SK-N-SH (cell line): Measurements from ENCODE around the gene TMEM221. TPM values are rescaled to one million over a fixed set of nuclear protein-coding genes. Genes with fewer than 3 reads are reported as not detected.

Source experiments
- CTCF ChIA-PET: fragments of 300-600, 350-600 bp; formaldehyde crosslinking; extraction: SDS; loops from one replicate; lab custom pipeline; 2021; lab: Yijun Ruan, JAX
- POLR2A ChIA-PET: fragments of 350-600 bp; sonication (Branson Sonifier 250); formaldehyde crosslinking; extraction: SDS; loops from one replicate; lab custom pipeline; 2020; ENCODE audit warnings: antibody characterized with exemption, inconsistent platforms; lab: Yijun Ruan, JAX
- DNase-seq: peaks from one replicate; pipeline ENCODE4 v3.0.0; 2012
- H2AFZ ChIP-seq: fragments of 200-600 bp; sonication (generic); 2 replicates; pipeline ENCODE4 v1.8.1; 2016; ENCODE audit warnings: antibody characterized with exemption, mild to moderate bottlenecking, low read depth
- H3F3A ChIP-seq: fragments of 200-600 bp; sonication (generic); replicated peaks from 2 replicates; pipeline ENCODE3; 2016; ENCODE audit warnings: antibody characterized with exemption, mild to moderate bottlenecking; ENCODE audit not compliant: insufficient read depth
- H3K27ac ChIP-seq, 2 experiments: fragments of 200-500 bp in 1 of 2; fragments of 200-600 bp in 1 of 2; sonication (Bioruptor generic) in 1 of 2; sonication (generic), shearing (Covaris generic) in 1 of 2; 2 replicates each; pipeline versions ENCODE4 v1.5.1 to v1.6.1; 2014 to 2016; ENCODE audit warnings: low read depth in 2 of 2, inconsistent platforms in 1 of 2, low read length in 1 of 2, mild to moderate bottlenecking in 1 of 2, mixed read lengths in 1 of 2
- H3K27me3 ChIP-seq: fragments of 200-600 bp; sonication (generic), shearing (Covaris generic); 2 replicates; pipeline ENCODE4 v1.6.1; 2016; ENCODE audit warnings: mixed run types; ENCODE audit not compliant: insufficient read depth
- H3K36me3 ChIP-seq, 2 experiments: fragments of 200-500 bp in 1 of 2; fragments of 200-600 bp in 1 of 2; sonication (Bioruptor generic) in 1 of 2; sonication (generic) in 1 of 2; replicated peaks in 1 of 2; 2 replicates each; pipeline versions ENCODE3 to v1.5.1; 2014 to 2016; ENCODE audit warnings: low read length in 1 of 2, mild to moderate bottlenecking in 1 of 2; ENCODE audit not compliant: insufficient read depth in 2 of 2, control insufficient read depth in 1 of 2
- H3K4me1 ChIP-seq, 2 experiments: fragments of 200-500 bp in 1 of 2; fragments of 200-600 bp in 1 of 2; sonication (Bioruptor generic) in 1 of 2; sonication (generic), shearing (Covaris generic) in 1 of 2; 2 replicates each; pipeline versions ENCODE4 v1.5.1 to v1.6.1; 2014 to 2016; ENCODE audit warnings: low read depth in 1 of 2, low read length in 1 of 2, mixed run types in 1 of 2; ENCODE audit not compliant: insufficient read depth in 2 of 2, control insufficient read depth in 1 of 2
- H3K4me2 ChIP-seq: fragments of 200-600 bp; sonication (generic), shearing (Covaris generic); 2 replicates; pipeline ENCODE4 v1.6.1; 2017; ENCODE audit warnings: mixed run types
- H3K4me3 ChIP-seq, 2 experiments: fragments of 200-500 bp in 1 of 2; fragments of 200-600 bp in 1 of 2; sonication (Bioruptor generic) in 1 of 2; sonication (generic), shearing (Covaris generic) in 1 of 2; 2 replicates each; pipeline versions ENCODE4 v1.5.1 to v1.8.1; 2014 to 2016; ENCODE audit warnings: low read depth in 2 of 2, inconsistent platforms in 1 of 2, low read length in 1 of 2, mild to moderate bottlenecking in 1 of 2, mixed read lengths in 1 of 2, moderate library complexity in 1 of 2
- H3K79me2 ChIP-seq: fragments of 200-600 bp; sonication (generic); 2 replicates; pipeline ENCODE4 v1.8.1; 2017; ENCODE audit warnings: mild to moderate bottlenecking; ENCODE audit not compliant: insufficient read depth
- H3K9ac ChIP-seq: fragments of 200-600 bp; sonication (generic); 2 replicates; pipeline ENCODE4 v1.6.1; 2017; ENCODE audit warnings: mixed run types
- H3K9me2 ChIP-seq: fragments of 200-600 bp; sonication (generic); 2 replicates; pipeline ENCODE4 v1.6.1; 2017; ENCODE audit warnings: mixed run types
- H3K9me3 ChIP-seq: fragments of 200-600 bp; sonication (generic); 2 replicates; pipeline ENCODE4 v1.6.1; 2017; ENCODE audit warnings: mixed run types, mild to moderate bottlenecking, moderate library complexity
- H4K20me1 ChIP-seq: fragments of 200-600 bp; sonication (generic); 2 replicates; pipeline ENCODE4 v1.6.1; 2017; ENCODE audit warnings: mild to moderate bottlenecking, mixed run types; ENCODE audit not compliant: insufficient read depth
- CHD2 ChIP-seq: fragments of 150-350 bp; IDR thresholded peaks from 2 replicates; pipeline ENCODE4 v1.6.1; 2018; ENCODE audit warnings: low read length; ENCODE audit not compliant: partially characterized antibody
- GABPA ChIP-seq: IDR thresholded peaks from 2 replicates; pipeline ENCODE4 v1.4.0; 2012; ENCODE audit warnings: low read depth, mild to moderate bottlenecking
- MEF2A ChIP-seq: IDR thresholded peaks from 2 replicates; pipeline ENCODE4 v1.4.0; 2012; ENCODE audit warnings: low read depth, borderline replicate concordance
- MXI1 ChIP-seq: IDR thresholded peaks from 2 replicates; pipeline ENCODE4 v1.6.1; 2012; ENCODE audit warnings: mild to moderate bottlenecking, low read depth, low read length, improper control_type of control experiment
- RFX5 ChIP-seq: IDR thresholded peaks from 2 replicates; pipeline ENCODE4 v1.6.1; 2012; ENCODE audit warnings: mild to moderate bottlenecking, improper control_type of control experiment, low read length
- RXRA ChIP-seq: IDR thresholded peaks from 2 replicates; pipeline ENCODE4 v1.4.0; 2012; ENCODE audit warnings: low read depth, mild to moderate bottlenecking, borderline replicate concordance
- SMC3 ChIP-seq: IDR thresholded peaks from 2 replicates; pipeline ENCODE4 v1.6.1; 2012; ENCODE audit warnings: low read depth, low read length, improper control_type of control experiment
- TAF1 ChIP-seq: IDR thresholded peaks from 2 replicates; pipeline ENCODE4 v1.6.1; 2012; ENCODE audit warnings: low read depth, mild to moderate bottlenecking, low read length, moderate library complexity, borderline replicate concordance
- USF1 ChIP-seq: IDR thresholded peaks from 2 replicates; pipeline ENCODE4 v1.4.0; 2012; ENCODE audit warnings: low read depth, borderline replicate concordance
- YY1 ChIP-seq: IDR thresholded peaks from 2 replicates; pipeline ENCODE4 v1.4.0; 2012; ENCODE audit warnings: low read depth, mild to moderate bottlenecking
- WGBS: methylation state at CpG from one replicate; pipeline ENCODE4 v1.1.6; 2017; ENCODE audit warnings: low lambda C conversion rate; 5-methylcytosine and 5-hydroxymethylcytosine counted together
- polyA plus RNA-seq, 3 experiments: library from polyadenylated mRNA; depleted of rRNA; stranded (reverse); fragments of >200 nt; gene quantifications; 2 replicates each; pipeline ENCODE4 v1.2.3, GENCODE V29; 2012
- TF ChIP-seq, protein P1 (sequence below): fragments of 200-600 bp; sonication (generic); IDR thresholded peaks from 2 replicates; pipeline ENCODE4 v1.6.1; 2017; ENCODE audit warnings: antibody characterized with exemption, mild to moderate bottlenecking, moderate library complexity
- TF ChIP-seq, protein P2 (sequence below): IDR thresholded peaks from 2 replicates; pipeline ENCODE4 v1.4.0; 2012; ENCODE audit warnings: low read depth
- TF ChIP-seq, protein P3 (sequence below): IDR thresholded peaks from 2 replicates; pipeline ENCODE4 v1.4.0; 2012; ENCODE audit warnings: low read depth, borderline replicate concordance
- TF ChIP-seq, protein P4 (sequence below): IDR thresholded peaks from 2 replicates; pipeline ENCODE4 v1.6.1; 2012; ENCODE audit warnings: mild to moderate bottlenecking, low read depth, low read length, moderate library complexity

TMEM221 gene
- polyA plus RNA-seq, 1 of the 3 experiments (the other 2 are of a cell fraction) = 0.62 TPM

DNA sequence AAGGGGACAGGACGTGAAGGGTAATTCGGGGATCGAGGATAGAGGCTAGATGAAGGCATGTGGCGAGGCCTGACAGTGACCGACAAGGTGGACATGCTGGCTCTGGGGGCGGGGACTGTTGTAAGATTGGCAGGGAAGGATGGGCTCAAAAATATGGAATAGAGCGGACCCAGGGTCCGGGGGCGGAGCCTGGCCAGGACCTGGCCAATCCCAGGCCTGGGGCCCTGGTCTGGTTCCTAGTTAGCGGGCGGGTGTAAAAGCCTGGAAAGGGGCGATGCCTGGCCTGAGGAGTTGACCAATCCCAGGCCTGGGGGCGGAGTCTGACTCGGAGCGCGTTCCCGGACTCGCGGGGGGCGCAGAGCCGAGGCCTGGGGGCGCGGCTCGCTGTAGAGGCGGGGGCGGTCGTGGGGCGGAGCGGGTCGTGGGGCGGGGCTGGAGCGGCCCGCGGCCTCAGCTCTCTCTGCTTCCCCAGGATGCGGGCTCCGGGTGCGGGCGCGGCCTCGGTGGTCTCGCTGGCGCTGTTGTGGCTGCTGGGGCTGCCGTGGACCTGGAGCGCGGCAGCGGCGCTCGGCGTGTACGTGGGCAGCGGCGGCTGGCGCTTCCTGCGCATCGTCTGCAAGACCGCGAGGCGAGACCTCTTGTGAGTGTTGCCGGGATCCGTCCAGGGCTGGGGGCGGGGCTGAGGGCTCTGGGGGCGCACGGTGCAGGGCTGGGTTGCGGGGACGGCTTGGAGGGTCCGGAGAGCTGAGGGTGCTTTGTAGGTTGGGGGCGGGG, 21.8 kb upstream of the TMEM221 start, which contains the start of gene SLC27A1 (continued):
- TF ChIP-seq, protein P1, sequence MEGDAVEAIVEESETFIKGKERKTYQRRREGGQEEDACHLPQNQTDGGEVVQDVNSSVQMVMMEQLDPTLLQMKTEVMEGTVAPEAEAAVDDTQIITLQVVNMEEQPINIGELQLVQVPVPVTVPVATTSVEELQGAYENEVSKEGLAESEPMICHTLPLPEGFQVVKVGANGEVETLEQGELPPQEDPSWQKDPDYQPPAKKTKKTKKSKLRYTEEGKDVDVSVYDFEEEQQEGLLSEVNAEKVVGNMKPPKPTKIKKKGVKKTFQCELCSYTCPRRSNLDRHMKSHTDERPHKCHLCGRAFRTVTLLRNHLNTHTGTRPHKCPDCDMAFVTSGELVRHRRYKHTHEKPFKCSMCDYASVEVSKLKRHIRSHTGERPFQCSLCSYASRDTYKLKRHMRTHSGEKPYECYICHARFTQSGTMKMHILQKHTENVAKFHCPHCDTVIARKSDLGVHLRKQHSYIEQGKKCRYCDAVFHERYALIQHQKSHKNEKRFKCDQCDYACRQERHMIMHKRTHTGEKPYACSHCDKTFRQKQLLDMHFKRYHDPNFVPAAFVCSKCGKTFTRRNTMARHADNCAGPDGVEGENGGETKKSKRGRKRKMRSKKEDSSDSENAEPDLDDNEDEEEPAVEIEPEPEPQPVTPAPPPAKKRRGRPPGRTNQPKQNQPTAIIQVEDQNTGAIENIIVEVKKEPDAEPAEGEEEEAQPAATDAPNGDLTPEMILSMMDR = no peak
- no peak for TF ChIP-seq YY1
- no peak for TF ChIP-seq MEF2A
- TF ChIP-seq, protein P2, sequence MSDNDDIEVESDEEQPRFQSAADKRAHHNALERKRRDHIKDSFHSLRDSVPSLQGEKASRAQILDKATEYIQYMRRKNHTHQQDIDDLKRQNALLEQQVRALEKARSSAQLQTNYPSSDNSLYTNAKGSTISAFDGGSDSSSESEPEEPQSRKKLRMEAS = peak; percentile 56; the same call in 1 of the 2 replicates
- no peak for TF ChIP-seq TAF1
- TF ChIP-seq RFX5 = peak; percentile 73
- TF ChIP-seq SMC3 = no peak
- TF ChIP-seq RXRA = no peak
- TF ChIP-seq, protein P3, sequence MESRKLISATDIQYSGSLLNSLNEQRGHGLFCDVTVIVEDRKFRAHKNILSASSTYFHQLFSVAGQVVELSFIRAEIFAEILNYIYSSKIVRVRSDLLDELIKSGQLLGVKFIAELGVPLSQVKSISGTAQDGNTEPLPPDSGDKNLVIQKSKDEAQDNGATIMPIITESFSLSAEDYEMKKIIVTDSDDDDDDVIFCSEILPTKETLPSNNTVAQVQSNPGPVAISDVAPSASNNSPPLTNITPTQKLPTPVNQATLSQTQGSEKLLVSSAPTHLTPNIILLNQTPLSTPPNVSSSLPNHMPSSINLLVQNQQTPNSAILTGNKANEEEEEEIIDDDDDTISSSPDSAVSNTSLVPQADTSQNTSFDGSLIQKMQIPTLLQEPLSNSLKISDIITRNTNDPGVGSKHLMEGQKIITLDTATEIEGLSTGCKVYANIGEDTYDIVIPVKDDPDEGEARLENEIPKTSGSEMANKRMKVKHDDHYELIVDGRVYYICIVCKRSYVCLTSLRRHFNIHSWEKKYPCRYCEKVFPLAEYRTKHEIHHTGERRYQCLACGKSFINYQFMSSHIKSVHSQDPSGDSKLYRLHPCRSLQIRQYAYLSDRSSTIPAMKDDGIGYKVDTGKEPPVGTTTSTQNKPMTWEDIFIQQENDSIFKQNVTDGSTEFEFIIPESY = no peak

- H3K9ac ChIP-seq = peak overlapping the region; percentile 70
- peak; percentile 88 for DNase-seq
- WGBS = under 1% methylated on average over 28 of the region's 31 CpGs
- H3F3A ChIP-seq = peaks cover 3% of the 10 kb centered on the region
- peaks cover 34% of the 10 kb centered on the region for H3K79me2 ChIP-seq
- H4K20me1 ChIP-seq = no peaks in the 10 kb centered on the region; the same call in 1 of the 2 replicates
- peak overlapping the region; percentile 90 for H2AFZ ChIP-seq
- H3K9me2 ChIP-seq = no peaks in the 10 kb centered on the region
- no peaks in the 10 kb centered on the region for H3K27me3 ChIP-seq
- H3K9me3 ChIP-seq = no peaks in the 10 kb centered on the region
- H3K4me2 ChIP-seq = peak overlapping the region; percentile 93
- POLR2A ChIA-PET = interaction anchor here (0.6 to 0.9 kb wide), 2 partner anchors 42 to 50 kb away, joined by 4 read pairs; partner anchors contain the start of genes MVB12A and PGLS
- TF ChIP-seq GABPA (no peak), RFX5 (no peak), TAF1 (0 out of 2 replicates have a peak, but pooled peaks have one; percentile 26), CHD2 (peak; percentile 29), USF1 (peak; percentile 43; the same call in 1 of the 2 replicates), MXI1 (peak; percentile 98)
- TF ChIP-seq, protein P4, sequence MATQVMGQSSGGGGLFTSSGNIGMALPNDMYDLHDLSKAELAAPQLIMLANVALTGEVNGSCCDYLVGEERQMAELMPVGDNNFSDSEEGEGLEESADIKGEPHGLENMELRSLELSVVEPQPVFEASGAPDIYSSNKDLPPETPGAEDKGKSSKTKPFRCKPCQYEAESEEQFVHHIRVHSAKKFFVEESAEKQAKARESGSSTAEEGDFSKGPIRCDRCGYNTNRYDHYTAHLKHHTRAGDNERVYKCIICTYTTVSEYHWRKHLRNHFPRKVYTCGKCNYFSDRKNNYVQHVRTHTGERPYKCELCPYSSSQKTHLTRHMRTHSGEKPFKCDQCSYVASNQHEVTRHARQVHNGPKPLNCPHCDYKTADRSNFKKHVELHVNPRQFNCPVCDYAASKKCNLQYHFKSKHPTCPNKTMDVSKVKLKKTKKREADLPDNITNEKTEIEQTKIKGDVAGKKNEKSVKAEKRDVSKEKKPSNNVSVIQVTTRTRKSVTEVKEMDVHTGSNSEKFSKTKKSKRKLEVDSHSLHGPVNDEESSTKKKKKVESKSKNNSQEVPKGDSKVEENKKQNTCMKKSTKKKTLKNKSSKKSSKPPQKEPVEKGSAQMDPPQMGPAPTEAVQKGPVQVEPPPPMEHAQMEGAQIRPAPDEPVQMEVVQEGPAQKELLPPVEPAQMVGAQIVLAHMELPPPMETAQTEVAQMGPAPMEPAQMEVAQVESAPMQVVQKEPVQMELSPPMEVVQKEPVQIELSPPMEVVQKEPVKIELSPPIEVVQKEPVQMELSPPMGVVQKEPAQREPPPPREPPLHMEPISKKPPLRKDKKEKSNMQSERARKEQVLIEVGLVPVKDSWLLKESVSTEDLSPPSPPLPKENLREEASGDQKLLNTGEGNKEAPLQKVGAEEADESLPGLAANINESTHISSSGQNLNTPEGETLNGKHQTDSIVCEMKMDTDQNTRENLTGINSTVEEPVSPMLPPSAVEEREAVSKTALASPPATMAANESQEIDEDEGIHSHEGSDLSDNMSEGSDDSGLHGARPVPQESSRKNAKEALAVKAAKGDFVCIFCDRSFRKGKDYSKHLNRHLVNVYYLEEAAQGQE = no peak
- TF ChIP-seq, protein P2 = peak; percentile 60
- H3K36me3 ChIP-seq = no peaks in the 10 kb centered on the region
- peaks cover 11 to 17% of the 10 kb centered on the region in 2 experiments; a peak in 3 of 4 replicates for H3K4me1 ChIP-seq
- CTCF ChIA-PET = interaction anchor here (0.9 to 2.7 kb wide), 9 partner anchors 27 to 136 kb away, joined by 3 to 8 read pairs (median 5); partner anchors contain the start of gene PGLS
- peak overlapping the region; percentile 67 to 72 for H3K4me3 ChIP-seq
- H3K27ac ChIP-seq = peak overlapping the region; percentile 72 to 80
Measured at GRCh38 chr19:17469481-17470067, 21.1 kb upstream of the TMEM221 start.
